ENCODE results near the gene PDE8B. TPM values are rescaled to one million over a fixed set of nuclear protein-coding genes. Genes with fewer than 3 reads are reported as not detected.
"Not testable (repeated sequence)": the region's sequence is repeated elsewhere in the genome, so short reads cannot be mapped to it uniquely, and the experiment has no call there.

The PDE8B gene
- total RNA-seq, 2 donors from 2014 or later = 0.07 to 0.36 TPM

DNA sequence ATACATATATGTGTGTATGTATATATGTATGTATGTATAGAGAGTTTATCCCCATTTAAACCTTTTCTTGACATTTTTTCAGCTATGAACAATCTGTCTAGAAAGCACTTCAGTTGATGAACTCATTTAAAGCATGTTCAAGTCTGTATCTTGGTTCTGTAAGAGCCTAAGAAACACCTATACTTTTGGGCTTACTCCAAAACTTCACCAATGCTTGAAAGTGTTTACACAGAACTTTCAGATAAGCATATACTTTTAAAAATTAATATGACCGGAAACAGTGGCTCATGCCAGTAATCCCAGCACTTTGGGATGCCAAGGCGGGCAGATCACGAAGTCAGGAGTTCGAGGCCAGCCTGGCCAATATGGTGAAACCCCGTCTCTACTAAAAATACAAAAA lies 250.8 kb downstream of the PDE8B start:
- ATAC-seq (replicated peaks in 1 of 2) = no peak
- no peaks in the 10 kb centered on the region for H3K4me1 Mint-ChIP-seq (ENCODE audit: low read depth)

DNA sequence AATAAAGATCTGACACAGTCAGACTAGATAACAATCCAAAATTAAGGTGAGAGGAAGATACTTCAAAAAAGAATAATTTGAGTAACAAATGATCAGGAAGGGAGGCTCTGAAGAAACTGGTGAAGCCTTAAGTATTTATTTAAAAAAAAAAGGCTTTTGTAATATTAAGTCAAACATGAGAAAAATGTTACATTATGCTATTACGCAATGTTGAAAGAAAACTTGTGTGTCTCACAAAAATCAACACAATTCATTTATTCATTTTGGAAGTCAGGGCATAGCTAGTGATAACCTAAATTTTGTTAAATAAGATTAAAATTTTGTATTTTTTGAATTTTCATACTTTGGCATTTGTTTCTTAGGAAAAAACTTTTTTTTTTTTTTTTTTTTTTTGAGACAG lies 253.4 kb downstream of the PDE8B start:
- H3K9me3 Mint-ChIP-seq = no peaks in the 10 kb centered on the region
- H3K4me1 Mint-ChIP-seq (ENCODE audit: low read depth) = no peaks in the 10 kb centered on the region
- DNase-seq (no peak), ATAC-seq (replicated peaks in 1 of 2) (no peak)
- H3K27ac Mint-ChIP-seq = no peak overlapping the region
- peaks cover 0 to 2% of the 10 kb centered on the region in 2 donors for H3K36me3 Mint-ChIP-seq (ENCODE audit: insufficient read depth in 2 of 2)
- H3K27me3 Mint-ChIP-seq (ENCODE audit: low read depth) = no peaks in the 10 kb centered on the region
- no peak overlapping the region for H3K4me3 Mint-ChIP-seq

More for the DNA sequence above, 250.8 kb downstream of the PDE8B start:
- no peaks in the 10 kb centered on the region for H3K9me3 Mint-ChIP-seq
- no peaks in the 10 kb centered on the region for H3K27me3 Mint-ChIP-seq (ENCODE audit: low read depth)
- peaks cover 0 to 2% of the 10 kb centered on the region in 2 donors for H3K36me3 Mint-ChIP-seq (ENCODE audit: insufficient read depth in 2 of 2)
- no peak for DNase-seq
- H3K27ac Mint-ChIP-seq = no peak overlapping the region
- no peak overlapping the region for H3K4me3 Mint-ChIP-seq

DNA sequence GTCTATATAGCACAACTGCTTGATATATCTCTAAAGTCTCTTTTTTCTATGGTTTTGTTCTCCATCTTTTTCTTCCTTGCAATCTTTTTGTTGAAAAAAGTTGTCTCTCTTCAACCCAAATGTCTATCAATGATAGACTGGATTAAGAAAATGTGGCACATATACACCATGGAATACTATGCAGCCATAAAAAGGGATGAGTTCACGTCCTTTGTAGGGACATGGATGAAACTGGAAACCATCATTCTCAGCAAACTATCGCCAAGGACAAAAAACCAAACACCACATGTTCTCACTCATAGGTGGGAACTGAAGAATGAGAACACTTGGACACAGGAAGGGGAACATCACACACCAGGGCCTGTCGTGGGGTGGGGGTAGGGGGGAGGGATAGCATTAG lies 258.4 kb downstream of the PDE8B start:
- not testable (repeated sequence) for H3K27ac Mint-ChIP-seq, H3K4me3 Mint-ChIP-seq

DNA sequence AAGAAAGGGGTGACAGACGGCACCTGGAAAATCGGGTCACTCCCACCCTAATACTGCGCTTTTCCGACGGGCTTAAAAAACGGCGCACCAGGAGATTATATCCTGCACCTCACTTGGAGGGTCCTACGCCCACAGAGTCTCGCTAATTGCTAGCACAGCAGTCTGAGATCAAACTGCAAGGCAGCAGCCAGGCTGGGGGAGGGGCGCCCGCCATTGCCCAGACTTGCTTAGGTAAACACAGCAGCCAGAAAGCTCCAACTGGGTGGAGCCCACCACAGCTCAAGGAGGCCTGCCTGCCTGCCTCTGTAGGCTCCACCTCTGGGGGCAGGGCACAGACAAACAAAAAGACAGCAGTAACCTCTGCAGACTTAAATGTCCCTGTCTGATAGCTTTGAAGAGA lies 264.6 kb downstream of the PDE8B start:
- Mint-ChIP-seq H3K36me3 (ENCODE audit: insufficient read depth in 2 of 2) (peaks cover 15 to 38% of the 10 kb centered on the region in 2 donors), H3K9me3 (peaks cover 6 to 11% of the 10 kb centered on the region in 2 donors)
- not testable (repeated sequence) for H3K4me3 Mint-ChIP-seq; DNase-seq; H3K4me1 Mint-ChIP-seq (ENCODE audit: low read depth); ATAC-seq (replicated peaks in 1 of 2); H3K27me3 Mint-ChIP-seq (ENCODE audit: low read depth); H3K27ac Mint-ChIP-seq

More for the DNA sequence above, 258.4 kb downstream of the PDE8B start:
- DNase-seq; H3K27me3 Mint-ChIP-seq (ENCODE audit: low read depth); H3K9me3 Mint-ChIP-seq; H3K4me1 Mint-ChIP-seq (ENCODE audit: low read depth); ATAC-seq (replicated peaks in 1 of 2): not testable (repeated sequence)
- H3K36me3 Mint-ChIP-seq (ENCODE audit: insufficient read depth in 2 of 2) = peaks cover 4 to 25% of the 10 kb centered on the region in 2 donors

Other genes with a start within 250 kb of the PDE8B start
- gene AGGF1, start 180.3 kb upstream of the PDE8B start, total RNA-seq = 10 to 100 TPM; 19.1 to 22.8 TPM
- 10 to 100 TPM in 1 of 2 donors, 1 to 10 TPM in 1; 8.7 to 11.4 TPM for gene ZBED3, start 123.4 kb upstream of the PDE8B start, total RNA-seq